Panc1 (cell line): ENCODE results near the gene ZNF593. TPM values are rescaled to one million over a fixed set of nuclear protein-coding genes. Genes with fewer than 3 reads are reported as not detected.
A peak's percentile ranks its signal among the peaks of the same experiment; 100 is the strongest.

Experiments
- ATAC-seq: fragments of 200-7000 bp; cut with Tn5 transposase; 2 replicates; pipeline ENCODE4 v1.9.1; 2020; ENCODE audit warnings: mild to moderate bottlenecking, moderate library complexity
- BruUV-seq: library from RNA; stranded (reverse); fragments of 400-500 nt; replicated peaks from 2 replicates; lab custom pipeline; 2021; lab: Mats Ljungman, UMichigan
- CTCF ChIA-PET: fragments of 300-600 bp; sonication (Branson Sonifier 250); formaldehyde crosslinking; loops from one replicate; lab custom pipeline; 2022; ENCODE audit warnings: antibody characterized with exemption; lab: Charles Lee
- POLR2A ChIA-PET: fragments of 300-600 bp; sonication (Branson Sonifier 250); formaldehyde crosslinking; loops from one replicate; lab custom pipeline; 2022; ENCODE audit warnings: antibody characterized with exemption; lab: Charles Lee
- DNase-seq: peaks from one replicate; pipeline ENCODE4 v3.0.0-alpha.2; 2010; ENCODE audit warnings: low read depth, low spot score
- H3K27ac ChIP-seq: 2 replicates; pipeline ENCODE4 v1.5.1; 2011; ENCODE audit warnings: mild to moderate bottlenecking, low read length, inconsistent platforms
- H3K27me3 ChIP-seq: fragments of 200-500 bp; sonication (Bioruptor generic); 2 replicates; pipeline ENCODE4 v1.6.0; 2014; ENCODE audit warnings: low read length, inconsistent platforms; ENCODE audit not compliant: control insufficient read depth, insufficient read depth
- H3K36me3 ChIP-seq: fragments of 200-500 bp; sonication (Bioruptor generic); 2 replicates; pipeline ENCODE4 v1.5.1; 2014; ENCODE audit warnings: inconsistent platforms, mild to moderate bottlenecking, low read length, moderate library complexity; ENCODE audit not compliant: control insufficient read depth, insufficient read depth
- H3K4me1 ChIP-seq: 2 replicates; pipeline ENCODE4 v1.5.1; 2011; ENCODE audit warnings: inconsistent platforms, mild to moderate bottlenecking, low read length, moderate library complexity; ENCODE audit not compliant: control insufficient read depth, insufficient read depth
- H3K4me3 ChIP-seq, 2 experiments: 2 replicates each; pipeline ENCODE4 v1.5.1; 2011 to 2012; ENCODE audit warnings: low read depth in 2 of 2, low read length in 2 of 2, mild to moderate bottlenecking in 2 of 2, inconsistent platforms in 1 of 2, moderate library complexity in 1 of 2
- H3K9me3 ChIP-seq: fragments of 200-500 bp; sonication (Bioruptor generic); 2 replicates; pipeline ENCODE4 v1.5.1; 2014; ENCODE audit warnings: low read depth, mild to moderate bottlenecking, inconsistent platforms, low read length, moderate library complexity; ENCODE audit not compliant: control insufficient read depth, insufficient read depth
- CTCF ChIP-seq: fragments of 450-650 bp; IDR thresholded peaks from 2 replicates; pipeline ENCODE4 v1.5.1; 2017; ENCODE audit warnings: mild to moderate bottlenecking
- POLR2AphosphoS5 ChIP-seq: IDR thresholded peaks from 2 replicates; pipeline ENCODE4 v1.6.1; 2012; ENCODE audit warnings: mild to moderate bottlenecking, low read depth, low read length, moderate library complexity
- REST ChIP-seq, 2 experiments: IDR thresholded peaks; 2 replicates each; pipeline ENCODE4 v1.6.1; 2011 to 2012; ENCODE audit warnings: low read depth in 2 of 2, control low read depth in 1 of 2, low read length in 1 of 2, mild to moderate bottlenecking in 1 of 2, moderate library complexity in 1 of 2; ENCODE audit not compliant: insufficient read depth in 1 of 2
- SIN3A ChIP-seq: IDR thresholded peaks from 2 replicates; pipeline ENCODE4 v1.6.1; 2012; ENCODE audit warnings: low read depth, mild to moderate bottlenecking, low read length, moderate library complexity, borderline replicate concordance; ENCODE audit not compliant: insufficient read depth
- TCF7L2 ChIP-seq: IDR thresholded peaks from 2 replicates; pipeline ENCODE4 v1.6.1; 2011; ENCODE audit warnings: mild to moderate bottlenecking, low read depth, low read length, inconsistent platforms
- in situ Hi-C: cut with HindIII; loops from 2 replicates; pipeline ENCODE4 v1.10.0; 2016; ENCODE audit warnings: low sequenced_read_pairs, low pct_unique_long_range_greater_than_20kb
- intact Hi-C: fragments of 100-400 bp; cut with micrococcal nuclease; formaldehyde crosslinking; loops from one replicate; pipeline ENCODE4 v1.10.0; 2022; ENCODE audit not compliant: unreplicated experiment
- total RNA-seq: library from RNA; stranded (reverse); gene quantifications from one replicate; pipeline ENCODE4 v1.2.1, GENCODE V29; 2021; ENCODE audit not compliant: unreplicated experiment

The ZNF593 gene
- total RNA-seq, 1 experiment from 2014 or later: 108 TPM

- ChIA-PET CTCF (interaction anchor here (0.6 to 1.8 kb wide), 2 partner anchors 66 to 160 kb away, joined by 5 to 10 read pairs; partner anchors contain the start of gene CEP85), POLR2A (no interaction called here)
- H3K27me3 ChIP-seq: no peaks in the 10 kb centered on the region
- intact Hi-C loops (no loop called here), in situ Hi-C loops (no loop called here)
- DNase-seq (no peak), ATAC-seq (no peak)
- peak within 1 kb of the TSS; percentile 87 to 95 for H3K4me3 ChIP-seq
- peaks cover 17% of the 10 kb centered on the region for H3K4me1 ChIP-seq
- H3K9me3 ChIP-seq: no peaks in the 10 kb centered on the region
- H3K27ac ChIP-seq: peak within 1 kb of the TSS; percentile 93
- BruUV-seq: no TSS peak
- TF ChIP-seq CTCF: no peak
- no peak for TF ChIP-seq POLR2AphosphoS5
- no peak for TF ChIP-seq SIN3A
- no peak for TF ChIP-seq REST (IDR thresholded peaks at IDR 0.05; ENCODE audit: insufficient read depth in 1 of 2, low read depth in 2 of 2, low read length in 1 of 2)
- no peak for TF ChIP-seq TCF7L2
- no peaks in the 10 kb centered on the region; the same call in 1 of the 2 replicates for H3K36me3 ChIP-seq
These were observed 1.1 kb upstream of the ZNF593 start, which contains the start of gene C1orf232 for GRCh38 chr1:26168410-26169197. C1orf232 (minus strand) TSS chr1:26168963; CDS start chr1:26168499, 464 bp downstream.

GRCh38 chr1:26169198-26169554, 532 bp upstream of the ZNF593 start:
- H3K36me3 ChIP-seq: no peaks in the 10 kb centered on the region; the same call in 1 of the 2 replicates
- no peak for TF ChIP-seq SIN3A
- ChIA-PET POLR2A (interaction anchor here (0.8 kb wide), 1 partner anchor 15 kb away, joined by 3 read pairs; no protein-coding TSS in a partner anchor), CTCF (interaction anchor here (0.6 to 1.8 kb wide), 3 partner anchors 65 to 1197 kb away, joined by 3 to 10 read pairs (median 5); partner anchors contain the start of gene CEP85)
- peak overlapping the region; percentile 60 for H3K27ac ChIP-seq
- H3K27me3 ChIP-seq: no peaks in the 10 kb centered on the region
- H3K9me3 ChIP-seq: no peaks in the 10 kb centered on the region
- no TSS peak for BruUV-seq
- H3K4me1 ChIP-seq: peaks cover 17% of the 10 kb centered on the region
- DNase-seq (no peak), ATAC-seq (no peak)
- in situ Hi-C loops: no loop called here
- peak overlapping the region; percentile 87 to 95 for H3K4me3 ChIP-seq
- intact Hi-C loops: no loop called here

- in situ Hi-C loops: no loop called here
- H3K4me1 ChIP-seq: peaks cover 17% of the 10 kb centered on the region
- no peaks in the 10 kb centered on the region for H3K27me3 ChIP-seq
- no TSS peak for BruUV-seq
- CTCF ChIA-PET: interaction anchor here (1.0 to 1.8 kb wide), 2 partner anchors 8 to 64 kb away, joined by 3 to 10 read pairs; partner anchors contain the start of gene CEP85
- no peaks in the 10 kb centered on the region for H3K9me3 ChIP-seq
- POLR2A ChIA-PET: no interaction called here
- H3K27ac ChIP-seq: peak overlapping the region; percentile 93
- no peak for TF ChIP-seq CTCF
- no peak for TF ChIP-seq POLR2AphosphoS5
- no peak for TF ChIP-seq REST (IDR thresholded peaks at IDR 0.05; ENCODE audit: insufficient read depth in 1 of 2, low read depth in 2 of 2, low read length in 1 of 2)
- TF ChIP-seq TCF7L2: no peak
- TF ChIP-seq SIN3A: no peak
- H3K4me3 ChIP-seq: peak overlapping the region; percentile 87 to 95
- no peak for ATAC-seq
- DNase-seq: no peak
- intact Hi-C loops: no loop called here
- H3K36me3 ChIP-seq: no peaks in the 10 kb centered on the region; the same call in 1 of the 2 replicates
These were observed 739 bp downstream of the ZNF593 start for GRCh38 chr1:26170472-26170821.
